ENCODE results near the gene ARHGAP45. TPM values are rescaled to one million over a fixed set of nuclear protein-coding genes. Genes with fewer than 3 reads are reported as not detected.

The ARHGAP45 gene
- total RNA-seq, 1 donor from 2014 or later: 0.67 TPM

GRCh38 chr19:1115646-1116420 is 48.9 kb downstream of the ARHGAP45 start:
- peaks cover 9% of the 10 kb centered on the region for H3K4me1 Mint-ChIP-seq (ENCODE audit: unreplicated experiment)
- no peak for DNase-seq (ENCODE audit: extremely low spot score, unreplicated experiment)
- H3K4me3 Mint-ChIP-seq (ENCODE audit: unreplicated experiment): no peak overlapping the region
- H3K9me3 Mint-ChIP-seq (ENCODE audit: unreplicated experiment): no peaks in the 10 kb centered on the region
- H3K27ac Mint-ChIP-seq (ENCODE audit: unreplicated experiment): no peak overlapping the region
- peaks cover 13% of the 10 kb centered on the region for H3K36me3 Mint-ChIP-seq (ENCODE audit: unreplicated experiment)
- H3K27me3 Mint-ChIP-seq (ENCODE audit: unreplicated experiment): no peaks in the 10 kb centered on the region
- no peak for TF ChIP-seq CTCF (IDR thresholded peaks at IDR 0.05)

GRCh38 chr19:1116726-1117581 is 50.0 kb downstream of the ARHGAP45 start:
- no peaks in the 10 kb centered on the region for H3K9me3 Mint-ChIP-seq (ENCODE audit: unreplicated experiment)
- H3K36me3 Mint-ChIP-seq (ENCODE audit: unreplicated experiment): peaks cover 19% of the 10 kb centered on the region
- H3K4me1 Mint-ChIP-seq (ENCODE audit: unreplicated experiment): peaks cover 9% of the 10 kb centered on the region
- no peak overlapping the region for H3K27ac Mint-ChIP-seq (ENCODE audit: unreplicated experiment)
- no peaks in the 10 kb centered on the region for H3K27me3 Mint-ChIP-seq (ENCODE audit: unreplicated experiment)
- DNase-seq (ENCODE audit: extremely low spot score, unreplicated experiment): no peak
- no peak overlapping the region for H3K4me3 Mint-ChIP-seq (ENCODE audit: unreplicated experiment)
- no peak for TF ChIP-seq CTCF (IDR thresholded peaks at IDR 0.05)

- no peak overlapping the region for H3K27ac Mint-ChIP-seq (ENCODE audit: unreplicated experiment)
Observed at GRCh38 chr19:1117654-1118053, 50.7 kb downstream of the ARHGAP45 start.

DNA sequence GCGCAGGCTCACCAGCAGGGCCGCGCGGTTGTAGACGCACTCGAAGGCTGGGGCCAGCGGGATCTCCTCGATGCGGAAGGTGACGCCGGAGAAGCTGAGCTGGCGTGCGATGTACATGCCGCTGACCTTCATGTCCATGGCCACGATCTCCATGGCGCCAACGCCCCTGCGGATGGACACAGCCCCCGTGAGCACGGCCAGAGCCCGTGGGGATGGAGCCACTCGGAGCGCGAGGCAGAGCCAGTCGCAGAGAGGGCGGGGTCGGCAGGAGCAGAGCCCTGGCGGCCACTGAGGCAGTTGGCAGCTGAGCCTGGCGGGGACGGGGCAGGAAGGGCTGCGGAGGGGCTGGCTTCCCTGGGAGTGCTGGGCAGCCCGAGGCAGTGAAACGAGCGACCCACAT is 52.0 kb downstream of the ARHGAP45 start:
- Mint-ChIP-seq H3K4me3 (ENCODE audit: unreplicated experiment) (no peak overlapping the region), H3K4me1 (ENCODE audit: unreplicated experiment) (peaks cover 2% of the 10 kb centered on the region), H3K36me3 (ENCODE audit: unreplicated experiment) (peaks cover 21% of the 10 kb centered on the region), H3K27me3 (ENCODE audit: unreplicated experiment) (no peaks in the 10 kb centered on the region), H3K27ac (ENCODE audit: unreplicated experiment) (no peak overlapping the region), H3K9me3 (ENCODE audit: unreplicated experiment) (no peaks in the 10 kb centered on the region)
- TF ChIP-seq CTCF (IDR thresholded peaks at IDR 0.05): no peak
- no peak for DNase-seq (ENCODE audit: extremely low spot score, unreplicated experiment)

More at GRCh38 chr19:1117654-1118053, 50.7 kb downstream of the ARHGAP45 start:
- peaks cover 19% of the 10 kb centered on the region for H3K36me3 Mint-ChIP-seq (ENCODE audit: unreplicated experiment)
- H3K4me3 Mint-ChIP-seq (ENCODE audit: unreplicated experiment): no peak overlapping the region
- DNase-seq (ENCODE audit: extremely low spot score, unreplicated experiment): no peak
- H3K4me1 Mint-ChIP-seq (ENCODE audit: unreplicated experiment): peaks cover 9% of the 10 kb centered on the region
- TF ChIP-seq CTCF (IDR thresholded peaks at IDR 0.05): no peak
- H3K27me3 Mint-ChIP-seq (ENCODE audit: unreplicated experiment): no peaks in the 10 kb centered on the region
- H3K9me3 Mint-ChIP-seq (ENCODE audit: unreplicated experiment): no peaks in the 10 kb centered on the region

Measured in osteocyte (in vitro differentiated cells).